Gastrocnemius medialis (tissue), 4 donors: ENCODE measurements around the gene CAMTA1. TPM values are rescaled to one million over a fixed set of nuclear protein-coding genes. Genes with fewer than 3 reads are reported as not detected.

Experiments
- ATAC-seq, 2 donors: fragments of 150-250 bp; one replicate each; pipeline ENCODE4 v1.9.1; 2016
- DNase-seq, 2 donors: peaks; one replicate each; pipeline ENCODE4 v3.0.0-alpha.2; 2019
- H3K27ac ChIP-seq, 4 donors: fragments of 200-600 bp; sonication (generic); 1 replicate in 1 of 4; 2 replicates in 3 of 4; pipeline ENCODE4 v1.5.1; 2016 to 2018; ENCODE audit warnings: mild to moderate bottlenecking in 2 of 4, moderate library complexity in 1 of 4
- H3K27me3 ChIP-seq, 3 donors: fragments of 200-600 bp; sonication (generic) in 2 of 3; 1 replicate in 1 of 3; 2 replicates in 2 of 3; pipeline versions ENCODE4 v1.5.1 to v1.6.0; 2016 to 2019; ENCODE audit warnings: mild to moderate bottlenecking in 1 of 3, moderate library complexity in 1 of 3
- H3K36me3 ChIP-seq, 2 donors: fragments of 200-600 bp; sonication (generic) in 1 of 2; one replicate each; pipeline ENCODE4 v1.5.1; 2017 to 2018
- H3K4me1 ChIP-seq, 2 donors: fragments of 200-600 bp; sonication (generic) in 1 of 2; one replicate each; pipeline ENCODE4 v1.5.1; 2016 to 2017; ENCODE audit warnings: mild to moderate bottlenecking in 2 of 2
- H3K4me3 ChIP-seq, 4 donors: fragments of 200-600 bp; sonication (generic) in 3 of 4; 1 replicate in 1 of 4; 2 replicates in 3 of 4; pipeline ENCODE4 v1.5.1; 2016 to 2019; ENCODE audit warnings: mild to moderate bottlenecking in 2 of 4
- H3K9me3 ChIP-seq, 3 donors: fragments of 200-600 bp; sonication (generic) in 2 of 3; 1 replicate in 1 of 3; 2 replicates in 2 of 3; pipeline ENCODE4 v1.5.1; 2016 to 2019
- CTCF ChIP-seq, 5 experiments: fragments of 450-650 bp in 3 of 5; fragments of 200-600 bp in 2 of 5; sonication (generic) in 2 of 5; IDR thresholded peaks in 4 of 5; conservative IDR thresholded peaks in 1 of 5; 1 replicate in 4 of 5; 2 replicates in 1 of 5; pipeline ENCODE4 v1.5.1; 2016 to 2019; ENCODE audit warnings: antibody characterized with exemption in 5 of 5, mild to moderate bottlenecking in 3 of 5, moderate library complexity in 3 of 5
- POLR2A ChIP-seq, 2 donors: fragments of 450-650 bp; IDR thresholded peaks; one replicate each; pipeline ENCODE4 v1.6.1; 2017; ENCODE audit warnings: antibody characterized with exemption in 2 of 2, mild to moderate bottlenecking in 2 of 2, moderate library complexity in 2 of 2
- in situ Hi-C, 4 donors: fragments of 200-750 bp; cut with MboI; loops; one replicate each; pipeline versions ENCODE4 v1.15.0 to v1.8.0; 2017; ENCODE audit warnings: low sequenced_read_pairs in 4 of 4
- intact Hi-C: fragments of 100-400 bp; cut with DNase I; formaldehyde crosslinking; loops from one replicate; pipeline ENCODE4 v1.15.1; 2023; ENCODE audit warnings: low total_unique reads
- total RNA-seq, 4 donors: library from RNA; depleted of rRNA; stranded (reverse); fragments of >200 nt; gene quantifications; one replicate each; pipeline versions ENCODE4 v1.1.0 to v1.2.3, GENCODE V29; 2016

CAMTA1 gene
- total RNA-seq, 4 donors from 2014 or later, result 60.5 to 113 (median 70.4) TPM

DNA sequence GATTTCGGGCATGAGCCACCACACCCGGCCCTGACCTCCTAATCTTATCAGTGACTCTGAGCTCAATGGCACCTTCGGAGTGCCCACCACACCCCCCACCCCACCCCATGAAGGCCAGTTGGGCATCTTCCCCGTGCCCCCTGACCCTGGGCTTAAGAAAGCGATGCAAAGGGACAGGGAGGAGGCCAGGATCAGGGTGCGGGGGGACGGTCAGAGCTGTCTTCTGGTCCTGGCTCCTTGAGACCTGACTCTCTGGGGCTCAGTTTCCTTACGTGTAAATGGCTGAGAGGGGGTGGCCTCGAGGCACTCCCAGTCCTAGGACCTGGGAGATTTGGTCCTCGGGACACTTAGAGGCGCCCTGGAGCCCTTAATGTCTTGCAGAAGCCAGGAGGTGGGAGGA is 881.9 kb downstream of the CAMTA1 start:
- H3K4me3 ChIP-seq, result no peak overlapping the region
- peaks cover 4 to 6% of the 10 kb centered on the region in 2 donors for H3K4me1 ChIP-seq
- ATAC-seq (no peak), DNase-seq (no peak)
- no peak overlapping the region for H3K27ac ChIP-seq
- no peaks in the 10 kb centered on the region for H3K9me3 ChIP-seq
- H3K36me3 ChIP-seq, result no peaks in the 10 kb centered on the region
- TF ChIP-seq CTCF (IDR thresholded peaks at IDR 0.05 in 4 of 5, conservative IDR thresholded peaks at IDR 0.05 in 1 of 5) (no peak), POLR2A (IDR thresholded peaks at IDR 0.05) (no peak)
- in situ Hi-C loops, result loop anchor here (5.0 to 25.0 kb wide), 2 partner anchors 85 to 245 kb away; no protein-coding TSS in a partner anchor
- no peaks in the 10 kb centered on the region for H3K27me3 ChIP-seq
- intact Hi-C loops, result no loop called here

DNA sequence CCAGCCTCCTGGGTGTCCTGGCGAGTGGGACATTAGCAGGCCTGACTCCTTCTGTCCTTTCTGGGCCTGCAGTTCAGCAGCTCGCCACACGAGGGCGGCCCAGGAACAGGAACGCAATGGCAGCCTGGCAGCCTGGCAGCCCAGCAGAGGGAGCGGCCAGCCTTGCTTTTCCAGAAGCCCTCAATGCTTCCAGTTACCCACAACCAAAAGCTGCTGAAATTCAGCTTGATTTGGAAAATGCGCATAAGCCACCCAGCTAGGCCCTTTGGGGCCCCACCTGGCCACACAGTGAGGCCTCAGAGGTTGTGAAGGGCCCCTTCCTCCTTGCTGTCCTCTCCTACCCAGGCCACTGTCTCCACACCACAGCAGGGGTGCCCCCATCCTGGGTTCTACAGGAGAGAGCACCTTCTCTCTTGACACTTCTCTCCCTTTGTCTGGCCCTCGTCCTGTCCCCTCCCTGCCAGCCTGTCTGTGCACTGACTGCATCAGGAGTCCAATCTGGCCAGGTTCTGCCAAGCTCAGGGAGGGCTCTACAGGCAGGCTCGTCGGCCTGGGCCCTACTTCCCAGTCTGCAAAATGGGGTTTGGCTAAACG is 882.5 kb downstream of the CAMTA1 start:
- in situ Hi-C loops, result loop anchor here (5.0 to 25.0 kb wide), 2 partner anchors 85 to 245 kb away; no protein-coding TSS in a partner anchor
- intact Hi-C loops, result no loop called here
- no peak overlapping the region for H3K4me3 ChIP-seq

DNA sequence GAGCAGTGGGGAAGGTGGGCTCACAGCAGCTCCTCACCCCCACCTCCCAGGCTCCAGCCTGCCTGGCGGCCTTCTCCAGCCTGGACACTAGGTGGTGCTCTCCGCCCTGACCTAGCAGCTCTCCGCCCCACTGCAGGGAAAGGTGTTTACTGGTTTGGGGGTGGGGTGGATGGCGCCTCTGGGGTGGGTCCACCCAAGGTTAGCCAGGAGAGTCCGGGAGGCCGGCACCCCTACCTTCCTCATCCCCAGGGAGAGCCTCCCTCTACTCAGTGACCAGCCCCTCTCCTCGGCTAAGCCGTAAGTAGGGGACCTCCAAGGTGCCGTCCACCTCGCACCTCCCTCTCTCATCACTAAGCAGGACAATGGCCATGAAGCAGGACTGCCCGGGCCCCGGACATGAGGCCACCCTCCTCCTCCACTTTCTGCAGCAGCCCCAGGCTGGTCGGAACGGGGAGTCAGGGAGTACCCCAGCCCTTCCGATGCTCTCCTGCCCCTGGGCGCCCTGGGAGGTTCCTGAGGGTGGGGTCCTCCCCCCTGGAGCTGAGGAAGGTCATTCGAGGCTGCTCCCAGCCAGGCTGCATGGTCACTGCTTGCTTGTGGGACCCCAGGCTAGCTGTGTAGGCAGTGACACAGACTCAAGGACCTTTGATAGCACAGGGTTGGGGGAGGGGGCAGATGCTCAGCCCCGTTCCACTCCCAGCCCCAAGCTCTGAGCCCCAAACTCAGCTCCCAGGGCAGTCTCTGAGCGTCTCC is 884.5 kb downstream of the CAMTA1 start:
- H3K9me3 ChIP-seq, result no peaks in the 10 kb centered on the region
- intact Hi-C loops, result loop anchor here (1.0 kb wide), 1 partner anchor 84 kb away; no protein-coding TSS in a partner anchor
- peak overlapping the region in 2 of 4 donors; percentile 33 to 46 for H3K27ac ChIP-seq
- H3K4me3 ChIP-seq, result peak overlapping the region in 2 of 4 donors; percentile 7 to 22
- TF ChIP-seq CTCF (IDR thresholded peaks at IDR 0.05 in 4 of 5, conservative IDR thresholded peaks at IDR 0.05 in 1 of 5), result peak; percentile 34 to 83 (median 69)
- no peak for TF ChIP-seq POLR2A (IDR thresholded peaks at IDR 0.05)
- H3K4me1 ChIP-seq, result peaks cover 4 to 6% of the 10 kb centered on the region in 2 donors
- ATAC-seq (no peak), DNase-seq (peak in 1 of 2 donors; percentile 26)
- H3K36me3 ChIP-seq, result no peaks in the 10 kb centered on the region
- in situ Hi-C loops, result loop anchor here (5.0 to 25.0 kb wide), 3 partner anchors 78 to 243 kb away; no protein-coding TSS in a partner anchor
- H3K27me3 ChIP-seq, result no peaks in the 10 kb centered on the region

More for the DNA sequence above, 882.5 kb downstream of the CAMTA1 start:
- Histone ChIP-seq H3K9me3 (no peaks in the 10 kb centered on the region), H3K27ac (no peak overlapping the region), H3K36me3 (no peaks in the 10 kb centered on the region), H3K4me1 (peaks cover 4 to 6% of the 10 kb centered on the region in 2 donors), H3K27me3 (no peaks in the 10 kb centered on the region)
- TF ChIP-seq CTCF (IDR thresholded peaks at IDR 0.05 in 4 of 5, conservative IDR thresholded peaks at IDR 0.05 in 1 of 5) (peak; percentile 99 to 100 (median 100)), POLR2A (IDR thresholded peaks at IDR 0.05) (no peak)
- ATAC-seq (peak; percentile 83 to 85), DNase-seq (peak; percentile 69 to 81)

GRCh38 chr1:7670334-7671145 is 885.3 kb downstream of the CAMTA1 start:
- Histone ChIP-seq H3K36me3 (no peaks in the 10 kb centered on the region), H3K9me3 (no peaks in the 10 kb centered on the region), H3K4me1 (peaks cover 4 to 6% of the 10 kb centered on the region in 2 donors), H3K27me3 (no peaks in the 10 kb centered on the region), H3K27ac (peak overlapping the region in 2 of 4 donors; percentile 33 to 46), H3K4me3 (peak overlapping the region in 1 of 4 donors; percentile 22)
- peak; percentile 45 to 55 for ATAC-seq
- TF ChIP-seq POLR2A (IDR thresholded peaks at IDR 0.05) (peak in 1 of 2 donors; percentile 14), CTCF (IDR thresholded peaks at IDR 0.05 in 4 of 5, conservative IDR thresholded peaks at IDR 0.05 in 1 of 5) (no peak)
- in situ Hi-C loops (loop anchor here in 3 of 4 donors (5.0 to 25.0 kb wide), 3 partner anchors 77 to 242 kb away; no protein-coding TSS in a partner anchor), intact Hi-C loops (no loop called here)
- peak; percentile 59 to 67 for DNase-seq
